Gastrocnemius medialis (tissue), 4 donors: Measurements from ENCODE around the gene TNPO2. TPM values are rescaled to one million over a fixed set of nuclear protein-coding genes. Genes with fewer than 3 reads are reported as not detected.

Source experiments
- ATAC-seq, 2 donors: fragments of 150-250 bp; one replicate each; pipeline ENCODE4 v1.9.1; 2016
- DNase-seq, 2 donors: peaks; one replicate each; pipeline ENCODE4 v3.0.0-alpha.2; 2019
- H3K27ac ChIP-seq, 4 donors: fragments of 200-600 bp; sonication (generic); 1 replicate in 1 of 4; 2 replicates in 3 of 4; pipeline ENCODE4 v1.5.1; 2016 to 2018; ENCODE audit warnings: mild to moderate bottlenecking in 2 of 4, moderate library complexity in 1 of 4
- H3K27me3 ChIP-seq, 3 donors: fragments of 200-600 bp; sonication (generic) in 2 of 3; 1 replicate in 1 of 3; 2 replicates in 2 of 3; pipeline versions ENCODE4 v1.5.1 to v1.6.0; 2016 to 2019; ENCODE audit warnings: mild to moderate bottlenecking in 1 of 3, moderate library complexity in 1 of 3
- H3K36me3 ChIP-seq, 2 donors: fragments of 200-600 bp; sonication (generic) in 1 of 2; one replicate each; pipeline ENCODE4 v1.5.1; 2017 to 2018
- H3K4me1 ChIP-seq, 2 donors: fragments of 200-600 bp; sonication (generic) in 1 of 2; one replicate each; pipeline ENCODE4 v1.5.1; 2016 to 2017; ENCODE audit warnings: mild to moderate bottlenecking in 2 of 2
- H3K4me3 ChIP-seq, 4 donors: fragments of 200-600 bp; sonication (generic) in 3 of 4; 1 replicate in 1 of 4; 2 replicates in 3 of 4; pipeline ENCODE4 v1.5.1; 2016 to 2019; ENCODE audit warnings: mild to moderate bottlenecking in 2 of 4
- H3K9me3 ChIP-seq, 3 donors: fragments of 200-600 bp; sonication (generic) in 2 of 3; 1 replicate in 1 of 3; 2 replicates in 2 of 3; pipeline ENCODE4 v1.5.1; 2016 to 2019
- POLR2A ChIP-seq, 2 donors: fragments of 450-650 bp; IDR thresholded peaks; one replicate each; pipeline ENCODE4 v1.6.1; 2017; ENCODE audit warnings: antibody characterized with exemption in 2 of 2, mild to moderate bottlenecking in 2 of 2, moderate library complexity in 2 of 2
- in situ Hi-C, 4 donors: fragments of 200-750 bp; cut with MboI; loops; one replicate each; pipeline versions ENCODE4 v1.15.0 to v1.8.0; 2017; ENCODE audit warnings: low sequenced_read_pairs in 4 of 4
- intact Hi-C: fragments of 100-400 bp; cut with DNase I; formaldehyde crosslinking; loops from one replicate; pipeline ENCODE4 v1.15.1; 2023; ENCODE audit warnings: low total_unique reads
- total RNA-seq, 4 donors: library from RNA; depleted of rRNA; stranded (reverse); fragments of >200 nt; gene quantifications; one replicate each; pipeline versions ENCODE4 v1.1.0 to v1.2.3, GENCODE V29; 2016
- TF ChIP-seq, protein P1 (sequence below), 5 experiments: fragments of 450-650 bp in 3 of 5; fragments of 200-600 bp in 2 of 5; sonication (generic) in 2 of 5; IDR thresholded peaks in 4 of 5; conservative IDR thresholded peaks in 1 of 5; 1 replicate in 4 of 5; 2 replicates in 1 of 5; pipeline ENCODE4 v1.5.1; 2016 to 2019; ENCODE audit warnings: antibody characterized with exemption in 5 of 5, mild to moderate bottlenecking in 3 of 5, moderate library complexity in 3 of 5

Gene TNPO2
- total RNA-seq, 4 donors from 2014 or later: 32.1 to 49.9 (median 42.0) TPM

DNA sequence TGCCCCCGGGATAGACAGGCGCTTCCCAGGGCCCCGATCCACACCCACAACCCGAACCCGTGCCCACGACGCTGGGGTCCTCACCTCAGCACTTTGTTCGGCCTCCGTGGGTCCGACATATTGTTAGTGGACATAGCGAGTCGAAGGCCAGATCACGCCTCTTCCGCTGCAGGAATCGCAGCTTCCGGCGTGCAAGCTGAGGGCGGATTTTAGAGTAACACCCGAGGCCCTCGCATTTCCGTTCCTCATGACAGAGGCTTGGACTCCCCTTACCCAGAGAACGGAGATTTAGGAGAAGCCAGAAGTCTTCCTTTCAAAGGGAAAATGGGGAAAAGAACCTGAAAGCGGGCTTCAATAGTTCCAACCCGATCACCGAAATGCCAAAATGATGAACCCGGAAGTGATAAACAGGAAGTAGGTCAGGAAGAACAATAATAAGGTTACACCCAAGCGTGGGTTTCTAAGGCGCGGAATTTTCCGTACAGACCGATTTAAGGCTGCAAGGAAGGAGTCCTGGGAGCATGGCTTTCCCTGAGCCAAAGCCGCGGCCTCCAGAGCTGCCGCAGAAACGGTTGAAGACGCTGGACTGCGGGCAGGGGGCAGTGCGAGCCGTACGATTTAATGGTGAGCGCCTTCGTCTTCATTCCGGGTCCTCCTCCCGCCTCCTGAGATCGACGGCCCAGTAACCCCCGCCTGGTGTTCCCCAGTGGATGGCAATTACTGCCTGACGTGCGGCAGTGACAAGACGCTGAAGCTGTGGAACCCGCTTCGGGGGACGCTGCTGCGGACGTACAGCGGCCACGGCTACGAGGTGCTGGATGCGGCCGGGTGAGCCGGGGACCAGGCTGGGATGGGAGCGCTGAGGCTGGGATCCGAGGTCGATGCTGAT is 54.2 kb downstream of the TNPO2 start:
- Histone ChIP-seq H3K9me3 (no peaks in the 10 kb centered on the region), H3K4me1 (peaks cover 33 to 36% of the 10 kb centered on the region in 2 donors), H3K27me3 (no peaks in the 10 kb centered on the region), H3K4me3 (peak overlapping the region; percentile 79 to 99 (median 94)), H3K27ac (peak overlapping the region; percentile 95 to 99 (median 98)), H3K36me3 (peaks cover 0 to 38% of the 10 kb centered on the region in 2 donors)
- peak; percentile 58 to 70 for DNase-seq
- ATAC-seq: peak; percentile 80 to 85
- TF ChIP-seq POLR2A (IDR thresholded peaks at IDR 0.05): peak in 1 of 2 donors; percentile 47
- TF ChIP-seq, protein P1, sequence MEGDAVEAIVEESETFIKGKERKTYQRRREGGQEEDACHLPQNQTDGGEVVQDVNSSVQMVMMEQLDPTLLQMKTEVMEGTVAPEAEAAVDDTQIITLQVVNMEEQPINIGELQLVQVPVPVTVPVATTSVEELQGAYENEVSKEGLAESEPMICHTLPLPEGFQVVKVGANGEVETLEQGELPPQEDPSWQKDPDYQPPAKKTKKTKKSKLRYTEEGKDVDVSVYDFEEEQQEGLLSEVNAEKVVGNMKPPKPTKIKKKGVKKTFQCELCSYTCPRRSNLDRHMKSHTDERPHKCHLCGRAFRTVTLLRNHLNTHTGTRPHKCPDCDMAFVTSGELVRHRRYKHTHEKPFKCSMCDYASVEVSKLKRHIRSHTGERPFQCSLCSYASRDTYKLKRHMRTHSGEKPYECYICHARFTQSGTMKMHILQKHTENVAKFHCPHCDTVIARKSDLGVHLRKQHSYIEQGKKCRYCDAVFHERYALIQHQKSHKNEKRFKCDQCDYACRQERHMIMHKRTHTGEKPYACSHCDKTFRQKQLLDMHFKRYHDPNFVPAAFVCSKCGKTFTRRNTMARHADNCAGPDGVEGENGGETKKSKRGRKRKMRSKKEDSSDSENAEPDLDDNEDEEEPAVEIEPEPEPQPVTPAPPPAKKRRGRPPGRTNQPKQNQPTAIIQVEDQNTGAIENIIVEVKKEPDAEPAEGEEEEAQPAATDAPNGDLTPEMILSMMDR (IDR thresholded peaks at IDR 0.05 in 4 of 5, conservative IDR thresholded peaks at IDR 0.05 in 1 of 5): no peak
- intact Hi-C loops (loop anchor here (2.0 to 5.0 kb wide), 4 partner anchors 59 to 872 kb away; partner anchors contain the start of genes ZNF490, ZNF491, ZNF564 and ZNF791), in situ Hi-C loops (loop anchor here in 2 of 4 donors (5.0 to 10.0 kb wide), 2 partner anchors 107 to 115 kb away; partner anchors contain the start of gene ZNF564 (in 1 of the 2))

DNA sequence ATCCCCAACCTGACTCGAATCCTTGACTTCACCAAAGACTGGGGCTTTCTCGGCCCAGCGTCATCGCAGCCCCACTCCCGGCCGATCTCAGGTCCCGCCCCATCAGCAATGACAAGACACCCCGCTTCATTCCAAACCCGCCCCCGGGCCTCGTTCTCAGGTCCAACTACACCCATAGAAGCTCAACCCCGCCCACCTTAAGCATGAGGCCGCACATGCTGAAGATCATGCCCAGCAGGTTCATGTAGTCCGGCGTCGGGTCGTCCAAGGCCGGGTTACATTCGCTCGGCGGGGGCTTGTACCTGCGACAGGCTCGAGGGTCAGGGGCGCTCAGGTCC is 54.8 kb downstream of the TNPO2 start:
- DNase-seq (peak; percentile 17 to 52), ATAC-seq (peak in 1 of 2 donors; percentile 13)
- Histone ChIP-seq H3K4me3 (peak overlapping the region; percentile 79 to 99 (median 94)), H3K27me3 (no peaks in the 10 kb centered on the region), H3K27ac (peak overlapping the region; percentile 95 to 99 (median 98)), H3K4me1 (peaks cover 33 to 36% of the 10 kb centered on the region in 2 donors), H3K9me3 (no peaks in the 10 kb centered on the region), H3K36me3 (peaks cover 0 to 38% of the 10 kb centered on the region in 2 donors)
- no peak for TF ChIP-seq POLR2A (IDR thresholded peaks at IDR 0.05)
- TF ChIP-seq, protein P1 (IDR thresholded peaks at IDR 0.05 in 4 of 5, conservative IDR thresholded peaks at IDR 0.05 in 1 of 5): no peak
- intact Hi-C loops (loop anchor here (2.0 to 5.0 kb wide), 4 partner anchors 58 to 872 kb away; partner anchors contain the start of genes ZNF490, ZNF491, ZNF564 and ZNF791), in situ Hi-C loops (no loop called here)

DNA sequence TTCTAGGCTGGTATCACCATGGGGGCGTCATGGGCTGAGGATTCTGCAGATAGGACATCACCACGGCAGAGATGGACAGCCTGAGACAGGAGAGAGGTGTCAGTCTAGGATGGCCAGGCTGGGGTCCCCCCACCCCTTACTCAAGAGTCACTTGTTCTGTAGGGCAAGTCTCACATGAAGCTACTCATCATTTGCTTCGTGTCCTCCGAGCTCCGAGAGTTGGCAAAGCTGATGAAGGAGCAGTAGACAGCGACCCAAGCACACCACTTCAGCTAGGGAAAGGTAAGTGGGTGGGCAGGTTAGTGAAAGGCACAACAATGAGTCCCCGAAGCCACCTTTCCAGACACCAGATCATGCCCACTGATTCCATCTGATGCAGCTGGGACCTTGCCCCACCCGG is 55.4 kb downstream of the TNPO2 start:
- Histone ChIP-seq H3K36me3 (peaks cover 0 to 38% of the 10 kb centered on the region in 2 donors), H3K4me3 (peak overlapping the region; percentile 79 to 99 (median 94)), H3K27ac (peak overlapping the region; percentile 95 to 99 (median 98)), H3K9me3 (no peaks in the 10 kb centered on the region), H3K4me1 (peaks cover 33 to 36% of the 10 kb centered on the region in 2 donors), H3K27me3 (no peaks in the 10 kb centered on the region)
- intact Hi-C loops (loop anchor here (2.0 to 5.0 kb wide), 4 partner anchors 58 to 871 kb away; partner anchors contain the start of genes ZNF490, ZNF491, ZNF564 and ZNF791), in situ Hi-C loops (no loop called here)
- DNase-seq: no peak
- ATAC-seq: no peak
- no peak for TF ChIP-seq POLR2A (IDR thresholded peaks at IDR 0.05)
- TF ChIP-seq, protein P1 (IDR thresholded peaks at IDR 0.05 in 4 of 5, conservative IDR thresholded peaks at IDR 0.05 in 1 of 5): no peak

DNA sequence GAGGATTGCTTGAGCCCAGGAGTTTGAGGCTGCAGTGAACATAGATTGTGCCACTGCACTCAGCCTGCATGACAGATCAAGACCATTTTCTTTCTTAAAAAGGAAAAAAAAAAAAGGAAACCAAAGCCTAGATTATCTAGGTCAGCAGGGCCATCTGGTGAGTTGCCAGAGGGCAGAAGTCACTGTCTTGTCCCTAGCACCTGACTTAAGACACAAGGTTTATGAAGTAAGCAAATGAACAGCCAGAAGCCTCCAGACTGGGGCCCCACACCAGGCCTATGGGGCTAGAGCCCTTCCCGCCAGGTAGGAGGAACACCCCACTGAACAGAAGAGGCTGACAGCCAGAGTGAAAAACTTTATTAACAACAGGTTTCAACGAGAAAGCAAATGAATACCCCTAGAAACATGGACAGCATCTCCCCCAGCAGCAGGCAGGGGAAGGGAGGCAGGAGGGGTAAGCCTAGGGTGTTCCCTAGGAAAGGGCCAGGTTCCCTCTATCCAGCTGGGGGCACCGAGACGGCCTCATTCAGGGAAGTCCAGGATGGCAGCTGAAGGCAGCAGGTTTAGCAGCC is 55.9 kb downstream of the TNPO2 start:
- ATAC-seq: no peak
- Histone ChIP-seq H3K4me1 (peaks cover 33 to 36% of the 10 kb centered on the region in 2 donors), H3K36me3 (peaks cover 0 to 40% of the 10 kb centered on the region in 2 donors), H3K9me3 (no peaks in the 10 kb centered on the region), H3K4me3 (peak overlapping the region in 3 of 4 donors; percentile 79 to 98 (median 89)), H3K27me3 (no peaks in the 10 kb centered on the region), H3K27ac (peak overlapping the region; percentile 95 to 99 (median 98))
- DNase-seq: no peak
- no peak for TF ChIP-seq POLR2A (IDR thresholded peaks at IDR 0.05)
- TF ChIP-seq, protein P1 (IDR thresholded peaks at IDR 0.05 in 4 of 5, conservative IDR thresholded peaks at IDR 0.05 in 1 of 5): no peak
- in situ Hi-C loops (no loop called here), intact Hi-C loops (loop anchor here (2.0 to 5.0 kb wide), 4 partner anchors 57 to 871 kb away; partner anchors contain the start of genes ZNF490, ZNF491, ZNF564 and ZNF791)
